ENCODE data around the gene MLEC. TPM values are rescaled to one million over a fixed set of nuclear protein-coding genes. Genes with fewer than 3 reads are reported as not detected.

Gene MLEC
- total RNA-seq, 3 donors from 2014 or later: 67.6 to 75.4 (median 67.8) TPM

- no peaks in the 10 kb centered on the region for H3K36me3 ChIP-seq
- H3K9me3 ChIP-seq: no peaks in the 10 kb centered on the region
- H3K27ac ChIP-seq: no peak overlapping the region
- H3K4me3 ChIP-seq: no peak overlapping the region
- peaks cover 3 to 22% of the 10 kb centered on the region in 2 donors for H3K27me3 ChIP-seq
- intact Hi-C loops (cut with DNase I; ENCODE audit: low total_unique reads): no loop called here
- no peak for TF ChIP-seq POLR2A (IDR thresholded peaks at IDR 0.05)
- no peak for TF ChIP-seq CTCF (IDR thresholded peaks at IDR 0.05)
- no peak for TF ChIP-seq POLR2AphosphoS5 (IDR thresholded peaks at IDR 0.05)
- no peaks in the 10 kb centered on the region for H3K4me1 ChIP-seq
- DNase-seq (ENCODE audit: low spot score in 2 of 2): no peak
Observed at GRCh38 chr12:120656008-120656407, 30.9 kb upstream of the MLEC start.

- Histone ChIP-seq H3K9me3 (no peaks in the 10 kb centered on the region), H3K4me1 (no peaks in the 10 kb centered on the region), H3K36me3 (no peaks in the 10 kb centered on the region), H3K27me3 (peaks cover 0 to 10% of the 10 kb centered on the region in 2 donors), H3K4me3 (no peak overlapping the region), H3K27ac (no peak overlapping the region)
- TF ChIP-seq POLR2A (IDR thresholded peaks at IDR 0.05) (no peak), CTCF (IDR thresholded peaks at IDR 0.05) (no peak), POLR2AphosphoS5 (IDR thresholded peaks at IDR 0.05) (no peak)
- intact Hi-C loops (cut with DNase I; ENCODE audit: low total_unique reads): no loop called here
- no peak for DNase-seq (ENCODE audit: low spot score in 2 of 2)
Observed at GRCh38 chr12:120658286-120659150, 28.4 kb upstream of the MLEC start.

GRCh38 chr12:120659151-120659525 is 27.8 kb upstream of the MLEC start:
- Histone ChIP-seq H3K9me3 (no peaks in the 10 kb centered on the region), H3K27me3 (peaks cover 0 to 8% of the 10 kb centered on the region in 2 donors), H3K4me3 (no peak overlapping the region), H3K27ac (no peak overlapping the region), H3K4me1 (no peaks in the 10 kb centered on the region), H3K36me3 (no peaks in the 10 kb centered on the region)
- TF ChIP-seq POLR2AphosphoS5 (IDR thresholded peaks at IDR 0.05): no peak
- no peak for TF ChIP-seq CTCF (IDR thresholded peaks at IDR 0.05)
- no peak for TF ChIP-seq POLR2A (IDR thresholded peaks at IDR 0.05)
- intact Hi-C loops (cut with DNase I; ENCODE audit: low total_unique reads): no loop called here
- DNase-seq (ENCODE audit: low spot score in 2 of 2): no peak

- TF ChIP-seq POLR2AphosphoS5 (IDR thresholded peaks at IDR 0.05) (no peak), POLR2A (IDR thresholded peaks at IDR 0.05) (no peak), CTCF (IDR thresholded peaks at IDR 0.05) (no peak)
- intact Hi-C loops (cut with DNase I; ENCODE audit: low total_unique reads): no loop called here
- Histone ChIP-seq H3K36me3 (no peaks in the 10 kb centered on the region), H3K4me1 (no peaks in the 10 kb centered on the region), H3K27me3 (no peaks in the 10 kb centered on the region), H3K27ac (no peak overlapping the region), H3K4me3 (no peak overlapping the region), H3K9me3 (no peaks in the 10 kb centered on the region)
- no peak for DNase-seq (ENCODE audit: low spot score in 2 of 2)
Observed at GRCh38 chr12:120661432-120661831, 25.5 kb upstream of the MLEC start.

- no peaks in the 10 kb centered on the region for H3K36me3 ChIP-seq
- DNase-seq (ENCODE audit: low spot score in 2 of 2): no peak
- no peak overlapping the region for H3K4me3 ChIP-seq
- H3K27me3 ChIP-seq: no peaks in the 10 kb centered on the region
- no peak overlapping the region for H3K27ac ChIP-seq
- TF ChIP-seq POLR2AphosphoS5 (IDR thresholded peaks at IDR 0.05): no peak
- no peak for TF ChIP-seq POLR2A (IDR thresholded peaks at IDR 0.05)
- no peak for TF ChIP-seq CTCF (IDR thresholded peaks at IDR 0.05)
- intact Hi-C loops (cut with DNase I; ENCODE audit: low total_unique reads): no loop called here
- H3K4me1 ChIP-seq: no peaks in the 10 kb centered on the region
- H3K9me3 ChIP-seq: no peaks in the 10 kb centered on the region
Observed at GRCh38 chr12:120662879-120663278, 24.1 kb upstream of the MLEC start.

Measured in breast epithelium (tissue), 4 donors.